ENCODE results near the gene SFXN3. TPM values are rescaled to one million over a fixed set of nuclear protein-coding genes. Genes with fewer than 3 reads are reported as not detected.

Gene SFXN3
- total and polyA plus RNA-seq, 2 experiments from 2014 or later = 58.8 to 79.8 TPM

DNA sequence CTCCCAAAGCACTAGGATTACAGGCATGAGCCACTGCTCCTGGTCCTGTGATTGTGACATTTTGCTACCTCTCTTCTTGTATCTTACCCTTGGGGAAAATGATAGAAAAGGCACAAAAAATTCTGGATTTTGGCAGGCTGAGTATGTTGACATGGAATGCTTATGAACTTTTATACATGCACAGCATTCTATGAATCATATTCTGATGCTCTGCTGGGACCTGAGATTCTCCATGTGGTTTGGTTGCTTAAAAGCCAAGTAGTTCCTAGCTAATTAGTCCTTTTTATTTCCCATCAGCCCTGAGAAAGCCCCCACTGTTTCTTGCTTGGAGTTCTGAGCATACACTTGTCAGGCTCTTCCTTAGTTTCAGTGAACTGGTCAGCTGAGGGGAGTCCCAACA lies 22.5 kb downstream of the SFXN3 start:
- peak; percentile 79 for DNase-seq
- peaks cover 20% of the 10 kb centered on the region; the same call in 1 of the 2 replicates for H3K79me2 ChIP-seq (ENCODE audit: insufficient read depth)
- peak overlapping the region; percentile 14; the same call in 1 of the 2 replicates for H3K9ac ChIP-seq
- in situ Hi-C loops (cut with MboI) = no loop called here
- no peak overlapping the region for H2AFZ ChIP-seq
- H3K27ac ChIP-seq = peak overlapping the region; percentile 71
- no peak for TF ChIP-seq EZH2 (IDR thresholded peaks at IDR 0.05; ENCODE audit: insufficient read depth, poor library complexity, severe bottlenecking)
- TF ChIP-seq EZH2phosphoT487 (IDR thresholded peaks at IDR 0.05; ENCODE audit: insufficient read depth, low read depth) = no peak
- no peaks in the 10 kb centered on the region for H3K9me3 ChIP-seq (ENCODE audit: low read depth)
- no peaks in the 10 kb centered on the region for H4K20me1 ChIP-seq (ENCODE audit: insufficient read depth)
- no peaks in the 10 kb centered on the region for H3K36me3 ChIP-seq (ENCODE audit: low read depth)
- peaks cover 15% of the 10 kb centered on the region for H3K27me3 ChIP-seq (replicated peaks; ENCODE audit: insufficient read depth)
- peaks cover 29% of the 10 kb centered on the region for H3F3A ChIP-seq (ENCODE audit: insufficient read depth)
- H3K4me3 ChIP-seq = no peak overlapping the region
- no peaks in the 10 kb centered on the region for H3K9me2 ChIP-seq (ENCODE audit: insufficient read depth)
- H3K4me1 ChIP-seq (ENCODE audit: insufficient read depth) = peaks cover 29% of the 10 kb centered on the region
- peak overlapping the region; percentile 26 for H3K4me2 ChIP-seq (ENCODE audit: unreplicated experiment)

DNA sequence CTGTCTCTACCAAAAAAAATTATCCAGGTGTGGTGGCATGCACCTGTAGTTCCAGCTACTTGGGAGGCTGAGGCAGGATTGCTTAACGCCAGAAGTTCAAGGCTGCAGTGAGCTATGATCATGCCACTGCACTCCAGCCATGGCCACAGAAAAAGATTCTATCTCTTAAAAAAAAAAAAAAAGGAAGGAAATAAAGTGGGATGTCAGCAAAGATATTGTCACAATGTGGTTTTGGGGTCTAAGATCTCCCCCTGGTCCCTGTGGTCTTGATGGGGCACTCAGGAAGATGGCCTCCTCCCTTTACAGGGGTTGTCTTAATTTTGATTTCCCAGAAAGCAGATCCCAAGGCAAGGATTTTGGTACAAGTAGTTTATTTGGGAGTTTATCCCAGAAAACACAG lies 23.3 kb downstream of the SFXN3 start:
- Histone ChIP-seq H3K9ac (no peak overlapping the region), H3F3A (ENCODE audit: insufficient read depth) (peaks cover 29% of the 10 kb centered on the region), H3K27me3 (replicated peaks; ENCODE audit: insufficient read depth) (peaks cover 7% of the 10 kb centered on the region), H3K9me2 (ENCODE audit: insufficient read depth) (no peaks in the 10 kb centered on the region), H3K4me2 (ENCODE audit: unreplicated experiment) (no peak overlapping the region), H4K20me1 (ENCODE audit: insufficient read depth) (no peaks in the 10 kb centered on the region), H3K79me2 (ENCODE audit: insufficient read depth) (peaks cover 28% of the 10 kb centered on the region), H3K9me3 (ENCODE audit: low read depth) (no peaks in the 10 kb centered on the region), H3K4me3 (no peak overlapping the region), H3K27ac (no peak overlapping the region), H3K36me3 (ENCODE audit: low read depth) (no peaks in the 10 kb centered on the region), H2AFZ (no peak overlapping the region), H3K4me1 (ENCODE audit: insufficient read depth) (peaks cover 29% of the 10 kb centered on the region)
- DNase-seq = no peak
- 95 to 100% methylated on average over 1 of the region's 1 CpG for WGBS, 2 experiments (ENCODE audit: low coverage in 1 of 2, low lambda C conversion rate in 2 of 2, missing lambda C conversion rate in 2 of 2)
- in situ Hi-C loops (cut with MboI) = no loop called here
- TF ChIP-seq EZH2phosphoT487 (IDR thresholded peaks at IDR 0.05; ENCODE audit: insufficient read depth, low read depth) (no peak), EZH2 (IDR thresholded peaks at IDR 0.05; ENCODE audit: insufficient read depth, poor library complexity, severe bottlenecking) (no peak)

DNA sequence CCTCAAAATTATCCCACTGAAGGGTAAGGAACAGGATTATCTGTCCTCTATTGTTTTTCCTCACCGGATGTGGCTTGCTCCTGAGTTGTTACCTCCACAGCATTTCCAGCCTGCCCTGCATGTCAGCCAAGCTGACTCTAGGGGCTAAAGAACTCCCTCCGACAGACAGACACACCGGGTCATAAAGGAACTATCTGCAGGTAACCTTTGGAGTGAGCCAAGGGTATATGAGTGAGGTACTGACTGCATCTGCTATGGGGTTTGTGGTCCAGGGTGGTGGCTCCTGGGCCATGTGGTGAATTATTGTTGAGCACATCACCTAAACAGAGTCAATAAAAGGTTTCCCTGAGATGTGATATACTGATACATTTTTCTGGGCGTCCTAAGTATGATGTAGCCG lies 23.8 kb downstream of the SFXN3 start:
- Histone ChIP-seq H3K36me3 (ENCODE audit: low read depth) (no peaks in the 10 kb centered on the region), H3K9me3 (ENCODE audit: low read depth) (no peaks in the 10 kb centered on the region), H3K4me1 (ENCODE audit: insufficient read depth) (peaks cover 29% of the 10 kb centered on the region), H3K79me2 (ENCODE audit: insufficient read depth) (peaks cover 33% of the 10 kb centered on the region), H4K20me1 (ENCODE audit: insufficient read depth) (no peaks in the 10 kb centered on the region), H2AFZ (no peak overlapping the region), H3K27ac (no peak overlapping the region), H3F3A (ENCODE audit: insufficient read depth) (peaks cover 29% of the 10 kb centered on the region), H3K9ac (no peak overlapping the region), H3K9me2 (ENCODE audit: insufficient read depth) (no peaks in the 10 kb centered on the region), H3K27me3 (replicated peaks; ENCODE audit: insufficient read depth) (peaks cover 2% of the 10 kb centered on the region), H3K4me2 (ENCODE audit: unreplicated experiment) (no peak overlapping the region), H3K4me3 (no peak overlapping the region)
- 75 to 76% methylated on average over 5 of the region's 5 CpGs for WGBS, 2 experiments (ENCODE audit: low coverage in 1 of 2, low lambda C conversion rate in 2 of 2, missing lambda C conversion rate in 2 of 2)
- no peak for DNase-seq
- in situ Hi-C loops (cut with MboI) = no loop called here
- TF ChIP-seq EZH2phosphoT487 (IDR thresholded peaks at IDR 0.05; ENCODE audit: insufficient read depth, low read depth) = no peak
- no peak for TF ChIP-seq EZH2 (IDR thresholded peaks at IDR 0.05; ENCODE audit: insufficient read depth, poor library complexity, severe bottlenecking)

DNA sequence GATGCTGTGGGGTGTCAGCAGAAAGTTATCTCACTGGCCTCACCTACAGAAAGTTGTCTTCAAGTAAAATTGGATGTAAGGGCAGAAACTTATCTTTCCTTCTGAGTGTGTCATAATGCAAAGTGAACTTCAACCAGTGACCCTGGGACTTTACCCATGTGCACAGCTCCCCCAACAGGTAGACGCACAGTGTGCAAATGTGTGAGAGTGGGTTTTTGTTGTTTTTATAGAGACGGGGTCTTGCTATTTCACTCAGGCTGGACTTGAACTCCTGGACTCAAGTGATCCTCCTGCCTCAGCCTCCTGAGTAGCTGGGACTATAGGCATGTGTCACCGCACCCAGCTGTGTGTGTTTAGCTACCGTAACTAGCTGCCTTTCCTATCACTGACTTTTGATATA lies 24.4 kb downstream of the SFXN3 start:
- no peaks in the 10 kb centered on the region for H3K9me3 ChIP-seq (ENCODE audit: low read depth)
- DNase-seq = no peak
- H3F3A ChIP-seq (ENCODE audit: insufficient read depth) = peaks cover 33% of the 10 kb centered on the region
- H3K4me2 ChIP-seq (ENCODE audit: unreplicated experiment) = no peak overlapping the region
- H3K9me2 ChIP-seq (ENCODE audit: insufficient read depth) = no peaks in the 10 kb centered on the region
- no peak overlapping the region for H3K27ac ChIP-seq
- H4K20me1 ChIP-seq (ENCODE audit: insufficient read depth) = no peaks in the 10 kb centered on the region
- H2AFZ ChIP-seq = no peak overlapping the region
- TF ChIP-seq EZH2 (IDR thresholded peaks at IDR 0.05; ENCODE audit: insufficient read depth, poor library complexity, severe bottlenecking) (no peak), EZH2phosphoT487 (IDR thresholded peaks at IDR 0.05; ENCODE audit: insufficient read depth, low read depth) (no peak)
- H3K36me3 ChIP-seq (ENCODE audit: low read depth) = no peaks in the 10 kb centered on the region
- in situ Hi-C loops (cut with MboI) = no loop called here
- H3K9ac ChIP-seq = no peak overlapping the region
- H3K4me3 ChIP-seq = no peak overlapping the region
- no peaks in the 10 kb centered on the region for H3K27me3 ChIP-seq (replicated peaks; ENCODE audit: insufficient read depth)
- H3K4me1 ChIP-seq (ENCODE audit: insufficient read depth) = peaks cover 28% of the 10 kb centered on the region
- peaks cover 37% of the 10 kb centered on the region for H3K79me2 ChIP-seq (ENCODE audit: insufficient read depth)
- WGBS, 2 experiments (ENCODE audit: low coverage in 1 of 2, low lambda C conversion rate in 2 of 2, missing lambda C conversion rate in 2 of 2) = 77 to 85% methylated on average over 4 of the region's 4 CpGs

All from GM23248 (cell line).